Parathyroid adenoma (tissue), 2 donors: ENCODE results near the gene RFC5.

Experiments used
- H2AFZ ChIP-seq: fragments of 300-600 bp; sonication (generic); one replicate; pipeline ENCODE4 v1.7.0; 2017; ENCODE audit warnings: antibody characterized with exemption, mild to moderate bottlenecking
- H3K27ac ChIP-seq: fragments of 300-600 bp; sonication (generic); one replicate; pipeline ENCODE4 v1.7.0; 2017
- H3K27me3 ChIP-seq: fragments of 300-600 bp; sonication (generic); one replicate; pipeline ENCODE4 v1.7.0; 2017; ENCODE audit warnings: low read length; ENCODE audit not compliant: control insufficient read depth, insufficient read depth
- H3K36me3 ChIP-seq: fragments of 300-600 bp; sonication (generic); one replicate; pipeline ENCODE4 v1.7.0; 2017; ENCODE audit warnings: low read length; ENCODE audit not compliant: control insufficient read depth, insufficient read depth
- H3K4me1 ChIP-seq: fragments of 300-600 bp; sonication (generic); one replicate; pipeline ENCODE4 v1.7.0; 2017; ENCODE audit warnings: control low read depth
- H3K4me2 ChIP-seq: fragments of 300-600 bp; sonication (generic); one replicate; pipeline ENCODE4 v1.7.0; 2017; ENCODE audit warnings: low read length
- H3K4me3 ChIP-seq: fragments of 300-600 bp; sonication (generic); one replicate; pipeline ENCODE4 v1.7.0; 2017; ENCODE audit warnings: low read depth, low read length
- H3K79me2 ChIP-seq: fragments of 300-600 bp; sonication (generic); one replicate; pipeline ENCODE4 v1.7.0; 2017; ENCODE audit warnings: control low read depth
- H3K9ac ChIP-seq: fragments of 300-600 bp; sonication (generic); one replicate; pipeline ENCODE4 v1.7.0; 2017; ENCODE audit warnings: mild to moderate bottlenecking
- H3K9me3 ChIP-seq: fragments of 300-600 bp; sonication (generic); one replicate; pipeline ENCODE4 v1.7.0; 2017; ENCODE audit warnings: low read length; ENCODE audit not compliant: control insufficient read depth
- CTCF ChIP-seq: fragments of 300-600 bp; sonication (generic); IDR thresholded peaks from one replicate; pipeline ENCODE4 v1.7.0; 2017; ENCODE audit warnings: antibody characterized with exemption, mild to moderate bottlenecking
- donor health status: primary hyperparathyroidism.

RFC5 gene

GRCh38 chr12:118044075-118044474 is 27.6 kb downstream of the RFC5 start:
- Histone ChIP-seq H3K4me3 (no peak overlapping the region), H3K79me2 (peaks cover 6% of the 10 kb centered on the region), H2AFZ (no peak overlapping the region), H3K9me3 (no peaks in the 10 kb centered on the region), H3K27ac (no peak overlapping the region), H3K4me2 (no peak overlapping the region), H3K27me3 (no peaks in the 10 kb centered on the region), H3K36me3 (no peaks in the 10 kb centered on the region), H3K9ac (no peak overlapping the region), H3K4me1 (no peaks in the 10 kb centered on the region)
- no peak for TF ChIP-seq CTCF

GRCh38 chr12:118044577-118044976 is 28.1 kb downstream of the RFC5 start:
- no peaks in the 10 kb centered on the region for H3K9me3 ChIP-seq

GRCh38 chr12:118046430-118046829 is 29.9 kb downstream of the RFC5 start:
- H3K9ac ChIP-seq = no peak overlapping the region
- peaks cover 9% of the 10 kb centered on the region for H3K79me2 ChIP-seq
- no peaks in the 10 kb centered on the region for H3K27me3 ChIP-seq
- no peaks in the 10 kb centered on the region for H3K4me1 ChIP-seq
- TF ChIP-seq CTCF = no peak
- H2AFZ ChIP-seq = no peak overlapping the region
- H3K4me2 ChIP-seq = no peak overlapping the region
- H3K36me3 ChIP-seq = no peaks in the 10 kb centered on the region
- no peak overlapping the region for H3K4me3 ChIP-seq
- no peaks in the 10 kb centered on the region for H3K9me3 ChIP-seq
- H3K27ac ChIP-seq = no peak overlapping the region

More at GRCh38 chr12:118044577-118044976, 28.1 kb downstream of the RFC5 start:
- no peaks in the 10 kb centered on the region for H3K36me3 ChIP-seq
- no peak overlapping the region for H3K4me3 ChIP-seq
- H3K9ac ChIP-seq = no peak overlapping the region
- no peak overlapping the region for H2AFZ ChIP-seq
- no peak overlapping the region for H3K27ac ChIP-seq
- peaks cover 6% of the 10 kb centered on the region for H3K79me2 ChIP-seq
- H3K4me1 ChIP-seq = no peaks in the 10 kb centered on the region
- TF ChIP-seq CTCF = no peak
- no peaks in the 10 kb centered on the region for H3K27me3 ChIP-seq
- H3K4me2 ChIP-seq = no peak overlapping the region

GRCh38 chr12:118050972-118051910 is 34.7 kb downstream of the RFC5 start:
- Histone ChIP-seq H3K9me3 (no peaks in the 10 kb centered on the region), H3K4me2 (no peak overlapping the region), H3K36me3 (no peaks in the 10 kb centered on the region), H3K9ac (no peak overlapping the region), H3K79me2 (peaks cover 14% of the 10 kb centered on the region), H3K27ac (no peak overlapping the region), H3K4me3 (no peak overlapping the region), H2AFZ (no peak overlapping the region), H3K27me3 (no peaks in the 10 kb centered on the region), H3K4me1 (peaks cover 7% of the 10 kb centered on the region)
- no peak for TF ChIP-seq CTCF
